Nephron (organoid): ENCODE results near the gene TMEM62.

ENCODE experiments used
- H3K27ac Mint-ChIP-seq, 3 experiments: 2 replicates each; pipeline ENCODE4 v1.8.0; 2020; ENCODE audit warnings: mixed read lengths in 3 of 3, mild to moderate bottlenecking in 2 of 3, moderate library complexity in 1 of 3
- H3K27me3 Mint-ChIP-seq: 2 replicates; pipeline ENCODE4 v1.8.0; 2021; ENCODE audit warnings: low read depth, mild to moderate bottlenecking, moderate library complexity, mixed read lengths
- H3K36me3 Mint-ChIP-seq: 2 replicates; pipeline ENCODE4 v1.8.0; 2020; ENCODE audit warnings: low read depth, mixed read lengths
- H3K4me1 Mint-ChIP-seq: 2 replicates; pipeline ENCODE4 v1.8.0; 2020; ENCODE audit warnings: mixed read lengths
- H3K4me3 Mint-ChIP-seq, 3 experiments: 2 replicates each; pipeline ENCODE4 v1.8.0; 2020; ENCODE audit warnings: mild to moderate bottlenecking in 3 of 3, mixed read lengths in 3 of 3, moderate library complexity in 2 of 3
- H3K9me3 Mint-ChIP-seq: 2 replicates; pipeline ENCODE4 v1.8.0; 2020; ENCODE audit warnings: mixed read lengths
- CTCF ChIP-seq, 3 experiments: fragments of 200-600 bp; sonication (generic); IDR thresholded peaks; one replicate each; pipeline ENCODE4 v1.5.0; 2021; ENCODE audit warnings: antibody characterized with exemption in 3 of 3; ENCODE audit not compliant: unreplicated experiment in 3 of 3

Gene TMEM62

GRCh38 chr15:43133430-43134156, at the start of gene TMEM62:
Gene TMEM62 (plus strand): TSS chr15:43133586. CDS start chr15:43133803, 217 bp downstream.
- peaks cover 10% of the 10 kb centered on the region for H3K36me3 Mint-ChIP-seq
- peaks cover 20% of the 10 kb centered on the region for H3K4me1 Mint-ChIP-seq
- TF ChIP-seq CTCF (IDR thresholded peaks at IDR 0.05; ENCODE audit: unreplicated experiment in 3 of 3) = no peak
- peaks cover 30% of the 10 kb centered on the region for H3K27me3 Mint-ChIP-seq
- peak within 1 kb of the TSS; percentile 62 to 91 (median 86) for H3K27ac Mint-ChIP-seq
- peak within 1 kb of the TSS; percentile 87 to 97 (median 94) for H3K4me3 Mint-ChIP-seq
- peaks cover 13% of the 10 kb centered on the region for H3K9me3 Mint-ChIP-seq

GRCh38 chr15:43085921-43086320, 47.5 kb upstream of the TMEM62 start:
- Mint-ChIP-seq H3K9me3 (no peaks in the 10 kb centered on the region), H3K4me1 (no peaks in the 10 kb centered on the region), H3K4me3 (no peak overlapping the region)

GRCh38 chr15:43086551-43086950, 46.8 kb upstream of the TMEM62 start:
- no peaks in the 10 kb centered on the region for H3K9me3 Mint-ChIP-seq
- H3K27ac Mint-ChIP-seq = no peak overlapping the region
- no peak for TF ChIP-seq CTCF (IDR thresholded peaks at IDR 0.05; ENCODE audit: unreplicated experiment in 3 of 3)
- no peaks in the 10 kb centered on the region for H3K27me3 Mint-ChIP-seq
- no peak overlapping the region for H3K4me3 Mint-ChIP-seq
- H3K4me1 Mint-ChIP-seq = no peaks in the 10 kb centered on the region
- H3K36me3 Mint-ChIP-seq = peaks cover 44% of the 10 kb centered on the region

More at GRCh38 chr15:43085921-43086320, 47.5 kb upstream of the TMEM62 start:
- Mint-ChIP-seq H3K27ac (no peak overlapping the region), H3K27me3 (no peaks in the 10 kb centered on the region), H3K36me3 (peaks cover 47% of the 10 kb centered on the region)
- TF ChIP-seq CTCF (IDR thresholded peaks at IDR 0.05; ENCODE audit: unreplicated experiment in 3 of 3) = no peak

GRCh38 chr15:43091859-43092258, 41.5 kb upstream of the TMEM62 start:
- TF ChIP-seq CTCF (IDR thresholded peaks at IDR 0.05; ENCODE audit: unreplicated experiment in 3 of 3) = no peak
- Mint-ChIP-seq H3K9me3 (no peaks in the 10 kb centered on the region), H3K27ac (no peak overlapping the region), H3K27me3 (no peaks in the 10 kb centered on the region), H3K4me3 (no peak overlapping the region), H3K4me1 (peaks cover 4% of the 10 kb centered on the region), H3K36me3 (peaks cover 45% of the 10 kb centered on the region)

GRCh38 chr15:43093026-43093425, 40.4 kb upstream of the TMEM62 start:
- Mint-ChIP-seq H3K4me3 (no peak overlapping the region), H3K36me3 (peaks cover 53% of the 10 kb centered on the region), H3K9me3 (no peaks in the 10 kb centered on the region), H3K27me3 (no peaks in the 10 kb centered on the region), H3K27ac (no peak overlapping the region), H3K4me1 (peaks cover 4% of the 10 kb centered on the region)
- TF ChIP-seq CTCF (IDR thresholded peaks at IDR 0.05; ENCODE audit: unreplicated experiment in 3 of 3) = no peak
